ENCODE measurements around the gene REPIN1.

Gene REPIN1

GRCh38 chr7:150368096-150368883 lies at the start of gene REPIN1:
Gene REPIN1 (plus strand): TSS chr7:150368822. CDS start chr7:150369712, 890 bp downstream.
- TF ChIP-seq, protein P1, sequence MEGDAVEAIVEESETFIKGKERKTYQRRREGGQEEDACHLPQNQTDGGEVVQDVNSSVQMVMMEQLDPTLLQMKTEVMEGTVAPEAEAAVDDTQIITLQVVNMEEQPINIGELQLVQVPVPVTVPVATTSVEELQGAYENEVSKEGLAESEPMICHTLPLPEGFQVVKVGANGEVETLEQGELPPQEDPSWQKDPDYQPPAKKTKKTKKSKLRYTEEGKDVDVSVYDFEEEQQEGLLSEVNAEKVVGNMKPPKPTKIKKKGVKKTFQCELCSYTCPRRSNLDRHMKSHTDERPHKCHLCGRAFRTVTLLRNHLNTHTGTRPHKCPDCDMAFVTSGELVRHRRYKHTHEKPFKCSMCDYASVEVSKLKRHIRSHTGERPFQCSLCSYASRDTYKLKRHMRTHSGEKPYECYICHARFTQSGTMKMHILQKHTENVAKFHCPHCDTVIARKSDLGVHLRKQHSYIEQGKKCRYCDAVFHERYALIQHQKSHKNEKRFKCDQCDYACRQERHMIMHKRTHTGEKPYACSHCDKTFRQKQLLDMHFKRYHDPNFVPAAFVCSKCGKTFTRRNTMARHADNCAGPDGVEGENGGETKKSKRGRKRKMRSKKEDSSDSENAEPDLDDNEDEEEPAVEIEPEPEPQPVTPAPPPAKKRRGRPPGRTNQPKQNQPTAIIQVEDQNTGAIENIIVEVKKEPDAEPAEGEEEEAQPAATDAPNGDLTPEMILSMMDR (IDR thresholded peaks at IDR 0.05; ENCODE audit: insufficient read depth, low read length, poor library complexity, severe bottlenecking), result no peak
- Histone ChIP-seq H3K36me3 (ENCODE audit: control insufficient read depth, insufficient read depth, low read length) (peaks cover 17% of the 10 kb centered on the region), H3K4me3 (replicated peaks; ENCODE audit: low read depth, low read length) (peak within 1 kb of the TSS; percentile 100), H3K27me3 (replicated peaks; ENCODE audit: control insufficient read depth, insufficient read depth, low read length) (no peaks in the 10 kb centered on the region)
- DNase-seq (ENCODE audit: extremely low read depth, insufficient read length), result peak; percentile 90

GRCh38 chr7:150321788-150322113 lies 46.9 kb upstream of the REPIN1 start:
- peak overlapping the region; percentile 79 for H3K4me3 ChIP-seq (replicated peaks; ENCODE audit: low read depth, low read length)
- H3K27me3 ChIP-seq (replicated peaks; ENCODE audit: control insufficient read depth, insufficient read depth, low read length), result no peaks in the 10 kb centered on the region
- H3K36me3 ChIP-seq (ENCODE audit: control insufficient read depth, insufficient read depth, low read length), result peaks cover 8% of the 10 kb centered on the region
- DNase-seq (ENCODE audit: extremely low read depth, insufficient read length), result no peak
- TF ChIP-seq, protein P1 (IDR thresholded peaks at IDR 0.05; ENCODE audit: insufficient read depth, low read length, poor library complexity, severe bottlenecking), result no peak

DNA sequence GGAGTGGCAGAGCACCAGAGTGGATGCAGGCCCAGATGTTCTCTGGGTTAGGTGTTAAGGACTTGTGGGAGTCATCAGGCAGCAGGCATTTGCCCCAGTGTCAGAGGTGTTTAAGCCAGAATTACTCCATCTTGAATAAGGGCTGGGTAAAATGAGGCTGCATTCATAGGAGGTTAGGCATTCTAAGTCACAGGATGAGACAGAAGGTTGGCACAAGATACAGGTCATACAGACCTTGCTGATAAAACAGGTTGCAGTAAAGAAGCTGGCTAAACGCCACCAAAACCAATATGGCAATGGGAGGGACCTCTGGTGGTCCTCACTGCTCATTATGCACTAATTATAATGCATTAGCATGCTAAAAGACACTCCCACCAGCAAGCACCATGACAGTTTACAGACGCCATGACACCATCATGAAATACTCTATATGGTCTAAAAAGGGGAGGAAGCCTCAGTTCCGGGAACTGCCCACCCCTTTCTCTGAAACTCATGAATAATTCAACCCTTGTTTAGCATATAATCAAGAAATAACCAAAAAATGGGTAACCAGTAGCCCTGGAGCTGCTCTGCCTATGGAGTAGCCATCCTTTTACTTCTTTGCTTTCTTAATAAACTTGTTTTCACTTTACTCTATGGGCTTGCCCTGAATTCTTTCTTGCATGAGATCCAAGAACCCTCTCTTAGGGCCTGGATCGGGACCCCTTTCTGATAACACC lies 46.3 kb upstream of the REPIN1 start:
- no peaks in the 10 kb centered on the region for H3K27me3 ChIP-seq (replicated peaks; ENCODE audit: control insufficient read depth, insufficient read depth, low read length)
- DNase-seq (ENCODE audit: extremely low read depth, insufficient read length), result no peak
- peak overlapping the region; percentile 79 for H3K4me3 ChIP-seq (replicated peaks; ENCODE audit: low read depth, low read length)
- TF ChIP-seq, protein P1 (IDR thresholded peaks at IDR 0.05; ENCODE audit: insufficient read depth, low read length, poor library complexity, severe bottlenecking), result no peak
- H3K36me3 ChIP-seq (ENCODE audit: control insufficient read depth, insufficient read depth, low read length), result peaks cover 9% of the 10 kb centered on the region

GRCh38 chr7:150322833-150323681 lies 45.6 kb upstream of the REPIN1 start, which contains the start of the genes ACTR3C and LRRC61:
Gene ACTR3C (minus strand): TSS chr7:150323545. CDS start chr7:150295296, 28,249 bp downstream.
Gene LRRC61 (plus strand): TSS chr7:150323355. CDS start chr7:150336862, 13,507 bp downstream.
- TF ChIP-seq, protein P1 (IDR thresholded peaks at IDR 0.05; ENCODE audit: insufficient read depth, low read length, poor library complexity, severe bottlenecking), result peak; percentile 6
- DNase-seq (ENCODE audit: extremely low read depth, insufficient read length), result peak; percentile 90
- H3K27me3 ChIP-seq (replicated peaks; ENCODE audit: control insufficient read depth, insufficient read depth, low read length), result no peaks in the 10 kb centered on the region
- peak within 1 kb of the TSS; percentile 79 for H3K4me3 ChIP-seq (replicated peaks; ENCODE audit: low read depth, low read length)
- H3K36me3 ChIP-seq (ENCODE audit: control insufficient read depth, insufficient read depth, low read length), result peaks cover 10% of the 10 kb centered on the region

- Histone ChIP-seq H3K27me3 (replicated peaks; ENCODE audit: control insufficient read depth, insufficient read depth, low read length) (no peaks in the 10 kb centered on the region), H3K36me3 (ENCODE audit: control insufficient read depth, insufficient read depth, low read length) (peaks cover 16% of the 10 kb centered on the region), H3K4me3 (replicated peaks; ENCODE audit: low read depth, low read length) (peak overlapping the region; percentile 79)
- DNase-seq (ENCODE audit: extremely low read depth, insufficient read length), result no peak
- TF ChIP-seq, protein P1 (IDR thresholded peaks at IDR 0.05; ENCODE audit: insufficient read depth, low read length, poor library complexity, severe bottlenecking), result no peak
Measured at GRCh38 chr7:150323682-150324372, 44.8 kb upstream of the REPIN1 start.

Measured in GM06990 (cell line).